Measurements from ENCODE around the gene NMNAT2.
A peak's percentile ranks its signal among the peaks of the same experiment; 100 is the strongest.
"Not testable (repeated sequence)": the region's sequence is repeated elsewhere in the genome, so short reads cannot be mapped to it uniquely, and the experiment has no call there.

Gene NMNAT2

DNA sequence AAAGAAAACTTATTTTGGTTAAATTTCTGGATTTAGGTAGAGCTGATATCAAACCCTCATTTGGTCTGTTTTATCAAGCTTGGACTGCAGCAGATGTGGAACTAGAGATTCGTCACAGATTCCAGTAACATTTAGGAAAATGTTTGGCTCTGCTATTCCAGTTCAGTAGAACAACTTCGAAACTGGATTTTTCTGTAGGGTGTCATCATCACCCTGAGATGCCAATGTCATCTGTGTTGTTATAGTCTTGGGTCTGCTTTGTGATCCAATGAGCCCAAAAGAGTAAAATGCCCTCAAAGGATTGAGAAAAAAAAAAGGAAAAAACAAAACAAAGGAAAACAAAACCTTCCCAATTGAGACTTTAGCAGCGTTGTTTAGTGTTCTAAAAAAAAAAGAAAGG, 176.7 kb downstream of the NMNAT2 start:
- H3K4me3 ChIP-seq (ENCODE audit: low read depth, low read length): no peak overlapping the region
- DNase-seq (ENCODE audit: low read depth): no peak
- TF ChIP-seq, protein P1, sequence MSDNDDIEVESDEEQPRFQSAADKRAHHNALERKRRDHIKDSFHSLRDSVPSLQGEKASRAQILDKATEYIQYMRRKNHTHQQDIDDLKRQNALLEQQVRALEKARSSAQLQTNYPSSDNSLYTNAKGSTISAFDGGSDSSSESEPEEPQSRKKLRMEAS (IDR thresholded peaks at IDR 0.05; ENCODE audit: low read depth, low read length): no peak
- TF ChIP-seq POLR2A (IDR thresholded peaks at IDR 0.05; ENCODE audit: extremely low read depth, insufficient read length) (no peak), MYC (IDR thresholded peaks at IDR 0.05; ENCODE audit: low read depth, low read length) (no peak)
- TF ChIP-seq, protein P2, sequence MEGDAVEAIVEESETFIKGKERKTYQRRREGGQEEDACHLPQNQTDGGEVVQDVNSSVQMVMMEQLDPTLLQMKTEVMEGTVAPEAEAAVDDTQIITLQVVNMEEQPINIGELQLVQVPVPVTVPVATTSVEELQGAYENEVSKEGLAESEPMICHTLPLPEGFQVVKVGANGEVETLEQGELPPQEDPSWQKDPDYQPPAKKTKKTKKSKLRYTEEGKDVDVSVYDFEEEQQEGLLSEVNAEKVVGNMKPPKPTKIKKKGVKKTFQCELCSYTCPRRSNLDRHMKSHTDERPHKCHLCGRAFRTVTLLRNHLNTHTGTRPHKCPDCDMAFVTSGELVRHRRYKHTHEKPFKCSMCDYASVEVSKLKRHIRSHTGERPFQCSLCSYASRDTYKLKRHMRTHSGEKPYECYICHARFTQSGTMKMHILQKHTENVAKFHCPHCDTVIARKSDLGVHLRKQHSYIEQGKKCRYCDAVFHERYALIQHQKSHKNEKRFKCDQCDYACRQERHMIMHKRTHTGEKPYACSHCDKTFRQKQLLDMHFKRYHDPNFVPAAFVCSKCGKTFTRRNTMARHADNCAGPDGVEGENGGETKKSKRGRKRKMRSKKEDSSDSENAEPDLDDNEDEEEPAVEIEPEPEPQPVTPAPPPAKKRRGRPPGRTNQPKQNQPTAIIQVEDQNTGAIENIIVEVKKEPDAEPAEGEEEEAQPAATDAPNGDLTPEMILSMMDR (IDR thresholded peaks at IDR 0.05; ENCODE audit: low read depth, low read length): no peak

DNA sequence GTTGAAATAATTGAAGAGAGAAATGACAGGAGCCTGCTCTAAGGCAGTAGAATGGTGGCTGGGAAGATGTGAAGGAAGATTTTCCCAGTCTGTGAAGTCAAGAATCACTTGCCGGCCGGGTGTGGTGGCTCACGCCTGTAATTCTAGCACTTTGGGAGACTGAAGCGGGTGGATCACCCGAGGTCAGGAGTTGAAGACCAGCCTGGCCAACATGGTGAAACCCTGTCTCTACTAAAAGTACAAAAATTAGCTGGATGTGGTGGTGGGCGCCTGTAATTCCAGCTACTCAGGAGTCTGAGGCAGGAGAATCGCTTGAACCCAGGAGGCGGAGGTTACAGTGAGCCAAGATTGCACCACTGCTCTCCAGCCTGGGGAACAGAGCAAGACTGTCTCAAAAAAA, 177.3 kb downstream of the NMNAT2 start:
- H3K4me3 ChIP-seq (ENCODE audit: low read depth, low read length); DNase-seq (ENCODE audit: low read depth): not testable (repeated sequence)

DNA sequence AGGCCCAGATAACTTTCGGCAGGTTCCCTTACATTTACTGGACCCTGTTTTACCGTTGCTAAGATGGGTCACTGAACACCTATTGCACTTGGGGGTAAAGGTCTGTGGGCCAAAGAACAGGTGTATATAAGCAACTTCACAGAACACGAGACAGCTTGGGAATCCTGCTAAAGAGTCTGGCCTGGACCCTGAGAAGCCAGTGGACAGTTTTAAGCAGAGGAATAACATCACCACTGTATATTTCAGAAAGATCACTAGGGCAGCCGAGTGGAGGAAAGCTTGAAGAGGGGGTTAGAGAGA, 177.7 kb downstream of the NMNAT2 start:
- no peak overlapping the region for H3K4me3 ChIP-seq (ENCODE audit: low read depth, low read length)
- TF ChIP-seq, protein P1 (IDR thresholded peaks at IDR 0.05; ENCODE audit: low read depth, low read length): no peak
- TF ChIP-seq POLR2A (IDR thresholded peaks at IDR 0.05; ENCODE audit: extremely low read depth, insufficient read length) (no peak), MYC (IDR thresholded peaks at IDR 0.05; ENCODE audit: low read depth, low read length) (no peak)
- TF ChIP-seq, protein P2 (IDR thresholded peaks at IDR 0.05; ENCODE audit: low read depth, low read length): no peak
- no peak for DNase-seq (ENCODE audit: low read depth)

DNA sequence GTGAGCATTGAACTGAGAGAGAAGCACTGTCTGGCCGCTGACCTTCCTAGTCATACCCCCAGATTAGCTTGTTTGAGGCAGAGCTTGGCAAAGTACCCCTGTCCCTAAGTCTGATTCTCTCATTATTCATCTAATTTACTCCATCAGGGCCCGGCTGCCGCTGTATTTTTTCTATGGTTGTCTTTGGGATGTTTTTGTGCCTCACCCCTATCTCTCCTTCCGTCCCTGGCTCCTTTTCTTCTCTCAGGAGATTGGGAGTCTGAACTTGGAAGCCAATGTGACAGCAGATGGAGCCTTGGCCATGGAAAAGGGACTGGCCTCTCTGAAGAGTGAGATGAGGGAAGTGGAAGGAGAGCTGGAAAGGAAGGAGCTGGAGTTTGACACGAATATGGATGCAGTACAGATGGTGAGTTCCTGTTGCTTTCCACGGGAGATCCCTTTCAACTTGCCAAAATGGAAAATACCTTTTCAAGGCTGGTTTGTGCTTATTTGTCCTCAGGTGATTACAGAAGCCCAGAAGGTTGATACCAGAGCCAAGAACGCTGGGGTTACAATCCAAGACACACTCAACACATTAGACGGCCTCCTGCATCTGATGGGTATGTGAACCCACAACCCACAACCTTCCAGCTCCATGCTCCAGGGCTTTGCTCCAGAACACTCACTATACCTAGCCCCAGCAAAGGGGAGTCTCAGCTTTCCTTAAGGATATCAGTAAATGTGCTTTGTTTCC, 178.2 kb downstream of the NMNAT2 start:
- TF ChIP-seq POLR2A (IDR thresholded peaks at IDR 0.05; ENCODE audit: extremely low read depth, insufficient read length) (no peak), MYC (IDR thresholded peaks at IDR 0.05; ENCODE audit: low read depth, low read length) (no peak)
- TF ChIP-seq, protein P1 (IDR thresholded peaks at IDR 0.05; ENCODE audit: low read depth, low read length): no peak
- TF ChIP-seq, protein P2 (IDR thresholded peaks at IDR 0.05; ENCODE audit: low read depth, low read length): no peak
- H3K4me3 ChIP-seq (ENCODE audit: low read depth, low read length): no peak overlapping the region
- DNase-seq (ENCODE audit: low read depth): no peak

DNA sequence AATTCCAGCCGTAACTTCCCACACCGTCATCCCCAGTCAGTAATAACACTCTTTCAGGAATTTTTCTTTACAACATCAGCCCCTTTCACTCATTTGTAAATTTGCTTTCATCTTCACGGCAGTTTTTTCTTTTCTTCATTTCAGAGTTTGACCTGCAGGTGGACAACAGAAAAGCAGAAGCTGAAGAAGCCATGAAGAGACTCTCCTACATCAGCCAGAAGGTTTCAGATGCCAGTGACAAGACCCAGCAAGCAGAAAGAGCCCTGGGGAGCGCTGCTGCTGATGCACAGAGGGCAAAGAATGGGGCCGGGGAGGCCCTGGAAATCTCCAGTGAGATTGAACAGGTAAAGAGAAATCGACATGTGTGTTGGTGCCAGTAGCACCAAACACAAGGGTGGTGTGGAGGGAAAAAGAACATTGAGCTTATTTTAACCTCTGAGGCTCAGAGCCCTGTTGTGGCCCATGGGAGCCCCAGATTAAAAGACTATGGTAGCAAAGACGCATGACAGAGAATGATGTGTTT, 178.9 kb downstream of the NMNAT2 start:
- TF ChIP-seq, protein P1 (IDR thresholded peaks at IDR 0.05; ENCODE audit: low read depth, low read length): no peak
- no peak for TF ChIP-seq POLR2A (IDR thresholded peaks at IDR 0.05; ENCODE audit: extremely low read depth, insufficient read length)
- TF ChIP-seq MYC (IDR thresholded peaks at IDR 0.05; ENCODE audit: low read depth, low read length): no peak
- TF ChIP-seq, protein P2 (IDR thresholded peaks at IDR 0.05; ENCODE audit: low read depth, low read length): no peak
- DNase-seq (ENCODE audit: low read depth): peak; percentile 39
- H3K4me3 ChIP-seq (ENCODE audit: low read depth, low read length): no peak overlapping the region

DNA sequence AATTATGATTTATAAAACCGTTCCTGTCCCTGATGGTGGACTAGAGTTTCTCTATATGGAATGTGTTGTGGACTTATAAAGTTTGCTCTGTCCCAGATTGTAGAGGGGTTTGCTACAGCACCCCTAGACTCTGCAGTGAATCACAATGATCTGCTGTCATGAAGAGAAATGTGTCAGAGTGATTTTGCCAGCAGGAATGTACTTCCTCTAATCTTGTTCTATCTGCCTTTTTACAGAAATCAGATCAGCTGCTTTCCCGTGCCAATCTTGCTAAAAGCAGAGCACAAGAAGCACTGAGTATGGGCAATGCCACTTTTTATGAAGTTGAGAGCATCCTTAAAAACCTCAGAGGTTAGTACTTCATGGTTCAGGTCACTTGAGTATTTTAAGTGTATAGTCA, 180.1 kb downstream of the NMNAT2 start:
- TF ChIP-seq MYC (IDR thresholded peaks at IDR 0.05; ENCODE audit: low read depth, low read length) (no peak), POLR2A (IDR thresholded peaks at IDR 0.05; ENCODE audit: extremely low read depth, insufficient read length) (no peak)
- TF ChIP-seq, protein P2 (IDR thresholded peaks at IDR 0.05; ENCODE audit: low read depth, low read length): no peak
- TF ChIP-seq, protein P1 (IDR thresholded peaks at IDR 0.05; ENCODE audit: low read depth, low read length): no peak
- no peak for DNase-seq (ENCODE audit: low read depth)
- H3K4me3 ChIP-seq (ENCODE audit: low read depth, low read length): no peak overlapping the region
